Stimulated activated CD4-positive, alpha-beta T cell treated with anti-CD3 and anti-CD28 coated beads, TNF-alpha, amount 100 ng/mL, for 24 hours (primary cell): Measurements from ENCODE around the gene PGAP6.
"Not testable (repeated sequence)": the region's sequence is repeated elsewhere in the genome, so short reads cannot be mapped to it uniquely, and the experiment has no call there.

Experiments
- DNase-seq, 3 experiments: peaks; one replicate each; pipeline ENCODE4 v3.0.0-alpha.2; 2020; ENCODE audit warnings: low read depth in 3 of 3

Gene PGAP6

DNA sequence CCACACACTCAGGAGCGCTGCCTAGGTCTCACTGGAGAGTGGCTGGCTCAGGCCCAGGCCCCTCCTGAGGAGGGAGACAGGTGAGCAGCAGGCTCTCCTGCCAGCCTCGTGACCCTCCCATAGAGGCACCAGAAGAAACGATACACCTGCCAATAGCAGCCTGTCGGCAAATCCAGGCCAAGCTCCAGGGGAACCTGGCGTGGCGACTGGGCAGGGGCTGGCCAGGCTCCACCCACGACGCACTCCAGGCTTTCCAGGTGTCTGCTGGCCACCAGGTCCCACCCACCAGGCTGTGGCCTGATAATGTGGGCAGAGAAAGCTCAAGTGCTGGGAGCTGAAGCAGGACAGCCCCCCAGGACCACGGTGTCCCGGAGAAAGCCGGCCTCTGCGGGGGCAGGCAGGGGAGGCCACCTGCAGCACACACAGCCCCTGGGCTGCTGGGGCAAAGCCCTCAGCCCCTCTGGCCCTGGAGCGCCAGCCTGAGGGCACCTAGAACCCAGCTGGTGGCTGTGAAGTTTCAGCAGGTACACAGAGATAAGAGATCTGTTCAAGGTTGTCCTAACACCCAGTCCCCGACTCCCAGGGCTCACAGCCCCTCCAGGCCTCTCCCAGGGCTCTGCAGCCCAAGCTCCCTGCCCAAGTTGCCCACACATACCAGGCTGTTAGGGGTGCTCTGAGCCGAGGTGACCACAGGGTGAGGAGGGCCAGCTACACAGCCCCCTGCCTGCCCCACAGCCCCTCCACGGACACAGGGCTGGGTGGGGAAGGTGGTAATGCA, 2.4 kb downstream of the PGAP6 start:
- no peak for DNase-seq

DNA sequence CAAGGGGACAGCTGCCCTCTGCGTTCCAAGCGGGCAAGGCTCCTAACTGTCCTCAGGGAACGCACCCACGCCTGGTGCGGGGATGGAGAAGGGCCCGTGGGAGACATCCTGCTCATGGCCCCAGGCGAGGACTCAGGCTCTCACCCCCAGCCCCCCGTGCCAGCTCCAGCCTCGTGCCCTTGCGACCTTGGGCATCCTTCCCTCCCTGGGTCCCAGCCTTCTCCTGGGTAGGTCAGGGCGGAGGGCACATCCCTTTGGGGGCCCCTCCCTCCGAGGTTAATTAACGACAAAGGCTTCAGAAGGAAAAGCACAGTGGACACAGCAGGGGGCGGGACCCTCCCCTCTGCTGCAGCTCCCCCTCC, 3.0 kb downstream of the PGAP6 start:
- DNase-seq: no peak

DNA sequence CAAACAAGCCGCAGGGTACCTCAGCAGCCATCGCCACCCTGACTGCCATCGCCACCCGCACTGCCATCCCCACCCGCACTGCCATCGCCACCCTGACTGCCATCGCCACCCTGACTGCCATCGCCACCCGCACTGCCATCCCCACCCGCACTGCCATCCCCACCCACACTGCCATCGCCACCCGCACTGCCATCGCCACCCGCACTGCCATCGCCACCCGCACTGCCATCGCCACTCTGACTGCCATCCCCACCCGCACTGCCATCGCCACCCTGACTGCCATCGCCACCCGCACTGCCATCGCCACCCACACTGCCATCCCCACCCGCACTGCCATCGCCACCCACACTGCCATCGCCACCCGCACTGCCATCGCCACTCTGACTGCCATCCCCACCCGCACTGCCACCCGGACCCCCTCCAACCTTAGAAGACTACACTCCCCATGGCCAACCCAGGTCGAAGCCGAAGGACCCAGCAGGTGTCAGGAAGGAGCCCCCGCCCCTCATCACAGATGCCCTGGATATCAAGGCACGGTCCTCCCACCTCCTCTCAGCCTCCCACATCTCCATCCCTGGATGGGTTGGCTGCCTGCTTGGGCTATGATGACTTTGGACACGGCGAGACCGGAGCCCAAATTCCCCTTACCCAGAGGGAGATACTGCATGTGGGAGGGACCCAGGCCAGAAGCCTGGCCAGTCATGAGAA, 3.5 kb downstream of the PGAP6 start:
- not testable (repeated sequence) for DNase-seq

DNA sequence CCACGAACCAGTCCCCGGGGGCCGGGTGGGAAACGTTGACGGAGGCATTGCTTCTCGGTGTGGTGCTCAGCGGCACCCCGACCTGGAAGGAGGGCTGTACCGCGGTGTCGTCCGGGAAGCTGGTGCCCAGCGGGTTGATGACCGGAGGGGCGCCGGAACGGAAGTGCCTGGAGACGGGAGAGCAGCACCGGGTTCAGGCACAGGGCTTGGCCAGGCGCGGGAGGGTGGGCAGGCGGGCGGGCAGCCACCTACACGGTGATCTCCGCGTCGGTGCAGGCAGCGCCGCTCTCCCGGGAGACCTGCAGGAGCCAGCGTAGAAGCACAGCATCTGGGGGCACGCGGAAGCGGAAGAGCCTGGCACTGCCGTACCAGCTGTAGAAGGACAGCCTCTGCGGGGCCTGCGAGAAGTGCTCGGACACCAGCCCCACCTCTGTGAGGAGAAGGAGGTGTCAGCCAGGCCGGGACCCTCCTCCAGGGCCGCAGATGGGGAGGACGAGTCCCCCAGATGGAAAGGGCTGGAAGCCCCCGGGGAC, 4.3 kb downstream of the PGAP6 start:
- no peak for DNase-seq

DNA sequence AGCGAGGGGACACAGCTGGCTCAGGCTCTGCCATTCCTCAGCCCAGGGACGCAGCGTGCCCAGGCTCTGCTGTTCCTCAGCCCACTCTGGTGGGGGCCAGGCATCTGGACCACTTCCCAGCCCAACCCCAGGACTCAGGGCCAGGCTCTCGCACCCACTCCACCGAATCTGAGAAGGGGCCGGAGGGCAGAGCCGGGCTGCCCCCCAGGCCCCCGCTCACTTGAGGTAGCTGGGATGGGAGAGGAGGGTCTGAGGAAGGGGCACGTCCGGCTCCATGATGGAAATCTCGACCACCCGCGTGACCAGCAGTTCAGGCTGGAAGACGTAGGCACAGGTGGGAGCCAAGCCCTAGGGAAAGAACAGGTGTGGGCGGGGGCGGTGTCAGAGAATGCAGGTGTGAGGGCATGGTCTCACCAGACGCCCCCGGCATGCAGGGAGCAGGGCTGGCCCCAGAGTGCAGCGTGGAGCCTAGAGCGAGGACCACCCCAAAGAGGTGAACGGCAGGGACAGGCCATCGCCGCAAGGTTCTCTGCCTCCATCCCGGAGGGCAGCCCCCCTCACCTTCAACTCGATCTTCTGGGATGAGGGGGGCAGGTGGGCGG, 4.9 kb downstream of the PGAP6 start:
- DNase-seq: no peak

DNA sequence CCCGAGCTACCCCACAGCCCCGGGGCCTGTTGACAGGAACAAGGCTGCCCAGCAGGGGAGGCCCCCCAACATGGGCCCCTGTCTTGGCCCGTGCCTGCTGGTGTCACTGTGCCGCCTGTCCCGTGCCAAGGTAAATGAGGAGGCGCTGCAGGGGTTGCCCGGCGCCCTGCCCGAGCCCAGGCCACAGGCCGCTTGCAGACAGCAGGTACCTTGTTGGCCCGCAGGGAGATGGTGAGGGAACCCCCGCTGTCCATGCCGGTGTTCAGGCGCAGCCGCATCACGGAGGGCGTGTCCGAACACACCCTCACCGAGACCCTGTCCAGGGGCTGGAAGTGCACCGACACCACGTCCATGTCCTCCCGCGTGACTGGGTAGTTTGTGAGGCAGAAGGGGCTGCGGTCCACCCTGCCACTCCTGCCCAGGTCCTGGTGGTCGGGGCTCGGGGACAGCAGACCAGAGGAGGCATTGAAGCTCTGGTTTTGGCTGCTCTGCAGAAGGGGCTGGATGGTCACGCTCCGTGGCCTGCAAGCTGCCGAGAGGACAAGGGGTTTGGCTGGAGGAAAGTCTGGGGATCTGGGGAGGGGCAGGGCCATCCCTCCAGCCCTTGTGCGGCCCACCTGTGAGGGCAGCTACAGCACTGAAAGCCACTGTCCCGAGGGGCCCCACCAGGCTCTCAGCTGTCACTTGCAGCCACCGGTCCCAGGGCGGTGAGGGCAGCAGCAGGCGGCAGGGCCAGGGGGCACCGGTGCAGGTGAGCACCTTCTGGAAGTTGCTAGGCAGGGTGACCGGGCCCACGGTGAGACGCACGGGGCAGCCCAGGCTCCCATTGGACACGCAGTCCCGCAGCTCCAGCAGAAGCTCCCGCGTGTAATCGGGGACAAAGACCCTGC, 5.6 kb downstream of the PGAP6 start:
- no peak for DNase-seq

DNA sequence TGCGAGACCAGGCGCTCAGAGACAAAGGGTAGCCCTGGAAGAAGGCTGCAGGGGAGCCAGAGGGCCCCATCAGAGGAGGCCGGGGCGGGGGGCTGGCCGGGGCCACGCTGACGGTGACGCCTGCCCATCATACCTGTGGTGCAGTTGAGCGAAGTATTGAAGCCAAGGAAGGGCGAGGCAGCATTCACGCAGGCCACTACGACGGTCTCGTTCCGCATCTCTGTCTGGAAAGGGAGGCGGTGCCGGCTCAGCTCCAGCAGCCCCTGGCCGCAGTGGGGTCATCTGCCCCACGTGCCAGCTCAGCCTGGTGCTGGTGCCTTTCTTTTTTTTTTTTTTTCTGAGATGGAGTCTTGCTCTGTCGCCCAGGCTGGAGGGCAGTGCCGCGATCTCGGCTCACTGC, 6.6 kb downstream of the PGAP6 start:
- DNase-seq: no peak

DNA sequence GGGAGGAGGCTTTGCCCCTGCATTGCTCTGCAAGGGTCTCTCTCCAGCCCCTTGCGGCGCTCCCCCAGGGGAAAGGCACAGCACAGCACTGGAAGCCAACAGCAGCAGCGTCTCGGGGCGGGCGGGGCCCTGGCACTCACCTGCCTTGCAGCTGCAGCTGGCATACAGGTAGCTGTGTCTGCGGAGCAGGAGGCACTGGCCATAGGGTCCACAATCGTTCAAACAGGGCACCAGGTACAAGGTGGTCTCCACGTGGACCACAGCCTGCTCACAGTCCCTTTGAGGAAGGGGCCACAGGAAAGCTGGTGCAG, 7.2 kb downstream of the PGAP6 start:
- DNase-seq: no peak

DNA sequence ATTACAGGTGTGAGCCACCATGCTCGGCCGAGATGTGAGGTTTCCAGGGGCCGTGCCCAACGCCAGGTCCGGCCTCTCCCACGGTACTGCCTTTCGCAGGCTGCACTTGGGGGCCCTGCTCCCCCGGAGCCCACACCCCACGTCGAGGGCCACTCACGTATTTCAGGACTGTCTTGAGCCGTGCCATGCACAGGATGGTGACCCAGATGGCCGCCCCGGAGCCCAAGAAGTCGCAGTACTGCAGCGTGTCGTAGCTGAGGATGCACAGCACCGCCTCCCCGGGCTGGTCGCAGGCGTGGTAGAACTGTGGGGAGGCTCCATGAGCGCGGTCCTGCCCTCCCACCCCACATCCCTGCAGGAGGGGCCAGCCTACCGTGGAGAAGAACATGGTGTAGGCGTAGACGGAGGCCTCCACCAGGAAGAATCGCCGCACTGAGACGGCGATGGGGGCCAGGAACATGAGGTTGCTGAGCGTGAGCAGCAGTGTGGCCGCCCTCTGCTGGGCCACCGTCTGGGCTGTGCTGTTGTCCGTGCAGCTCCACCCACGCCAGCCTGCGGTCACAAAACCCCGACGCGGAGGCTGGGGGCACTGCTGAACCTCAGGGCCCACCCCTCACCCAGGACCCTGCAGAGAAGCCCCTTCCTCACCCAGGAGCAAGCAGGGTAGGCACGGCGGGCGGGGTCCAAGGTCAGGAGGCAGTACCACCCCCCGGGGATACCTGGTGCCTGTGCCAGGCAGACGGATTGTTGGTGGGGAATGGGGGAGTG, 7.7 kb downstream of the PGAP6 start:
- no peak for DNase-seq

DNA sequence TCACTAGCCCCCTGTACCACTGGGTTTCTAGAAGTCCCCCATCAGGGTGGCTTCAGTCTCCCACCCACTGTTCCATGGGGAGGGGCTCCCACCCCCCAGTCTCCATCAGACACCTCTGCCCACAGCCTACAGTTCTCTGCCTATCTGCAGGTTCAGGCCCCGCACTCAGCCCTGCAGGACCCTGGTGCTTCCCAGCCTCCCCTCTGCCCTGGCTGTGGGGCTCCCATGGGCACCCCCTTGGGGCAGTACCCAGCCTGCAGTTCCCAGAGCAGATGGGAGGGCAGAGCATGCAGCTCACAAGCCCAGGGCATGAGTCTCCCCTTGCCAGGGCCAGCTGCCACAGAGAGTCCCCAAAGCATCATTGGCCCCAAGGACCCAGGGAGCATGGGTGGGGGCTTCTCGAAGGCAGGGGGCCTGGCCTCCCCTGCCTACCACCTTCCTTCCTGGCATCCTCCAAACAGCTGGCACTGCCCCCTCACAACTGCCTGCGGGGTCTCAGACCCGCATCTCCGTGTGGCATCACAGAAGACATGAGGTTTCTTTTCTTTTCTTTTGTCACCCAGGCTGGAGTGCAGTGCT, 8.7 kb downstream of the PGAP6 start:
- no peak for DNase-seq

DNA sequence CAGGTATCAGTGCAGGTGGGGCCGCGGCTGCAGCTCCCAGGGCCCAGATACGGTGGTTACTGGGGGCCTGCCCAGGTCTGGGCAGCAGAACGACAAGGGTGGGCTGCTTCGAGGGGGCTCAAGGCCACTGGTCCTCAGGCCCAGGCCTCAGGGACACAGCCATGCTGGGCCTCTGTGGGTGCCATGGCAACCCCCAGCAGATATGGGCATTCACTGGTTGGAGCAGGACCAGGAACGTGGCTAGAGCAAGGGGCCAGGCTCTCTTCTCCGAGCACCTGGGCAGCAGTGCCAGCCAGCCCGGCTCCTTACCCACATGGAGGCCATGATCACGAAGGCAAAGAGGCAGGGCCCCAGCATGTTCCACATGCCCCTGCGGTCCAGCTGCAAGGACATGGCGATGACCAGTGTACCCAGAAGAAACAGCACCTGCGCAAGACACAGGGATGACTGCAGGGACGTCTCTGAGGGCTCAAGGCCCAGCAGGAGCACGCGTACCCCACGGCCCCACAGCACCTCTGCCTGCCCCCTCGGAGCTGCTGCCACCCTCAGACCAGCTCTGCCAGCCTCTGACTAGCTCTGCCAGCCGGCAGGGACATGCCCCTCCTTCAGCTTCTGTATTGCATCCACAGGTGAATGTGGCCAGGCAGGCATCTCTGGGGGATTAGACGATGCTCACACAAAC, 9.3 kb downstream of the PGAP6 start:
- DNase-seq: no peak

DNA sequence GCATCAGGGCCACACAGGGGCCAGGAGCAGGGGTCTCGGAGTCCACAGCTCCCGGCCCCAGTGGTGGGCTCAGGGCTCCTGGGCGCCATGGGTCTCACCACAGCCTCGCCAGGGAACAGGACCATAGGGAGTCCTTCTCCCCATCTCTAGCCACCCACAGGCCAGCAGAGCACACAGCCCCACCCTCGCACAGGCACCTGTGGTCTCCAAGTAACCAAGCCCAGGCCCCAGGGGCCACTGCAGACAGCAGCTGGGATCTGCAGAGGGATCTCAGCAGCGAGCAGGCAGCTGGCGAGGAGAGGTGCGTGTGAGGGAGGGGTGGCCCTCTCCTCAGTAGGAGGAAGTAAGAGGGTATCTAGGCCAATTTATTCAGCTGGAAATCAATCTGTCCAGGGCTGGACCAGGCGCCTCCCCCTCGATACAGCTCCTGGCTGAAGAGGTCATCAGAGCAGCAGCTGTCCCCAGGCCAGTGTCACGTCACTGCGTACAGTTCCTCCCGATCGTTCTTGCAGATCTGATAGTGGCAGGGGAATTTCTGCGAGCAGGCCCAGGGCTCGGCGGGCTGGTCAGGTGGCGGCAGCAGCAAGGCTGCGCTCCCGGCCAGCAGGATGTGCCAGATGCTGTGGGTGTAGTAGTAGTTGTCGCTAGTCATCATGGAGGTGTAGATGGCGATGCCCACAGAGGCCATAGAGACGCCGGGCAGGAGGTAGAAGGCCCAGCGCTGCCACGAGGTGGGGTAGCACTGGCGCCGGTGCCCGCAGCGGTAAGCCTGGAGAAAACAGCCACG, 10.1 kb downstream of the PGAP6 start:
- DNase-seq: no peak

DNA sequence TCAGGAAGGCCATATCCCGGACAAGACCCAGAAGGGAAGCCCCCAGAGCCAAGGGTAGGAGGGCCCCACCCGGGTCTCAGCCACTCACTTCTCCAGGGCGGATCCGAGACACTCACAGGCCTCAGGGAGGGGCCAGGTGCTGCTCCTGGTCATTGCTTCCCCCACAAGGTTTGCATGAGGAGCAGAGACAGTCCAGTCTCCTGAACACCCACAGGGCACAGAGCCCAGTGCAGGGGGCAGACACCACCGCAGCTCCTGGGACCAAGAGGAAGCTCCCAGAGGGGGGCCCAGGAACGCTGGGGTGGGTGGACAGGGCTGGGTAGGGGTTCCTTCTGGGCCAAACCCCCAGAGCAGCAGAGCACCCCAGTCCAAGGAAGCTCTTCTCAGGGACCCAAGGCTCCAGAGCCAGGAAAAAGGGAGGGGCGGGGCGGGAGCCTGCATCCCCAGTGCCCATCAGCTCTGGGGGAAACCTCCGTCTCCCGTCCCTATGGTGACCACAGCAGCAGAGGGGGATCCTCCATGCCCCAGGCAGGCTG, 10.7 kb downstream of the PGAP6 start:
- DNase-seq: no peak

DNA sequence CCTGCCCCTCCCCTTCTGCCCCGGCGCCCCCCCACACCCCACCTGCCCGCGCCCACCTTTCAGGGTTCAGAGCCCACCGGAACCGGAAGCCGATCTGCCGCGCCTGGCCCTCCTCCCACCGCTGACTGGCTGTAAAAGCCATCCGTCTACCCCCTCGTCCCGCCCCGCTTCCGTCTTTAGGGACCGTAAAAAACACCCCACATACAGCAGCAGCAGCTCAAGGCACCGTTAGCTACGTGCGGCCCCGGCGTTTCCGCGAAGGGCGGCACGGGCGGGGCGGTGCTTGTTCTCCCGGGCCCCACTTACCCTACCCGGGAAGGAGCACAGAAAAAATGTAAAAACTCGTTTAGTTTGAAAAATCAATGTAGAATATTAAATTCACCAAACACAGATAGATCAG, 11.3 kb downstream of the PGAP6 start, which contains the start of gene MRPL28:
TSS of gene MRPL28 (minus strand) at position 96 of the 400 bp plus-strand sequence. CDS start 320 bp downstream, outside the sequence.
- DNase-seq: peak; percentile 86 to 94 (median 91)

DNA sequence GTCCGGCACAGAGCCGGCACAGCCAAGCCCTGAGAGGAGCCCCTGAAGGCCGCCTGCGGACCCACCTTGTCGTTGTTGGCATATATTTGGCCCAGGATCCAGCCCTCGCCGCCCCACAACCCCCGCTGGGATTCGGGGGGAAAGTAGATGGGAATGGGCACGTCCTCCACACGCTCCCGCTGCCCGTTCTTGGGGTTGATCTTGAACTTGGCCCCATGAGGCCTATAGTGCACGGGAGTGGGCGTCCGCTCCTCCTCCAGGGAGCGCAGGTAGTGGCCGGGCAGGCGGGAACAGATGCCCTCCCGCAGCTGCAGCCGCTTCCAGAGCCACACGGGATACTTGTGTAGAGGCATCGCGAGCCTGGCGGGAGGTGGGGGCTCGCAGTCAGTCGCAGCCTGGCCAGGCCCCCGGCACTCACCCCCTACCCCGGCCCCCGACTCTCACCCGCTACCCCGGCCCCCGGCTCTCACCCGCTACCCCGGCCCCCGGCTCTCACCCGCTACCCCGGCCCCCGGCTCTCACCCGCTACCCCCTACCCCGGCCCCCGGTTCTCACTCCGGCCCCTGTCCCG, 11.8 kb downstream of the PGAP6 start:
- no peak for DNase-seq

DNA sequence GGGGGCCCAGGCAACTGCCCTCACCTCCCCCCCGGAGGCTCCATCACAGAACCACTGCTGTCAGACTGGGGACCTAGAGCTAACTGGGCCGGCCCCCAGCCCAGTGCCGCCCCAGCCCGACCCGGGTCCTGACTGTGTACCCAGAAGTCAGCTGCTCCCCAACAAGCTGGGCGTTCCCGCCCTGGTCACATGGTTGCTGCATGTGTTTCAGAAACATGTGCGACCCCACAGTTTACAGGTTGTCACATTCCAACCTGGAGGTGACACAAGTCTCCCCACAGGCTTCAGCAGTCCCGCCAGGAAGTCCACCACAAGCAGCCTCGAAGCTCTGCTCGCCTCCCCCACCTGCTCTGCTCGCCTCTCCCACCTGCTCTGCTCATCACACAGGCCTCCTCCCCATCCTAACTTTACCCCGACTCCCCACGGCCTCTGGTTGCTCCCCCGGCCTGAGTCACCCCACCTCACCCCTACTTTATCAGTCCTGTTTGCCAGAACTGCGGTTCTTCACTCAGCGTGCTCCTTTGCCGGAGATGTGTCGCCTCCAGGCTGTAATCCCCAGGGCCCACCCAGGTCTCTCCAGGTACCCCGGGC, 12.4 kb downstream of the PGAP6 start:
- DNase-seq: no peak

DNA sequence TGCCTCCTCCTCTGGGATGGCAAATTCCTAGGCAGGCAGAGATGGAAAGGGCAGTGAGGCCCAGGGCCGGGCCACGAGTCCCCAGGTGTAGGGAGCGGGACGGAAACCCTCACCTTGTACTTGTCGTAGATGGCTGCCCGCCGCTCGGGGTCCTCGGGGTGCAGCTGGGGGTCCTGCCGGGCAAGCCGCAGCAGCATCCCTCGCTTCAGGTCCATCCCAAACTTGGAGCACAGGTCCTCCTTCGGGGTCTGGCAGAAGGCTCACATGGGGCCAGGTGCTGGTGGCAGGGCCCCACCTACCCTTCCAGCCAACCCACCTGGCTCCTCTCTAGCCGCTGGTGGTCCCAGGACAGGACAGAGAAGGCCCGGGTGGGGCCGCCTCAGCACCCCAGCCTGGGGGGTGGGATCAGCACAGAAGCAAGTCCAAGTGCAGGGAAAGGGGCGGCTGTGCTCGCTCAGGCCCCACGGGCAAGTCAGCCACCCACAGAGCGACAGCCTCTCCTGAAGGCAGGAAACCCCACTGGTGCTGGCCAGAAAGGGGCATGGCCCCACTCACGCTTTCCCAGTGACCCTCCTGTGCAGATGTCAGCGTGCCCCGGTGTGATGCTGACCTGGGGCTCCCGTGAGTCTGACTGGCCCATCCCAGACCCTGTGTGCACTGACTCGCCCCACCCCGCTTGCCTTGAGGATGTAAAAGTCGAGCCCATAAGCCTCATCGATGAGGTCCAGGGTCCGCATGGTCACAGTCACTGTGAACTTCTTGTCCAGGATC, 13.2 kb downstream of the PGAP6 start:
- DNase-seq: no peak
